ENCODE data around the gene CCNE1.
A peak's percentile ranks its signal among the peaks of the same experiment; 100 is the strongest.

Gene CCNE1

DNA sequence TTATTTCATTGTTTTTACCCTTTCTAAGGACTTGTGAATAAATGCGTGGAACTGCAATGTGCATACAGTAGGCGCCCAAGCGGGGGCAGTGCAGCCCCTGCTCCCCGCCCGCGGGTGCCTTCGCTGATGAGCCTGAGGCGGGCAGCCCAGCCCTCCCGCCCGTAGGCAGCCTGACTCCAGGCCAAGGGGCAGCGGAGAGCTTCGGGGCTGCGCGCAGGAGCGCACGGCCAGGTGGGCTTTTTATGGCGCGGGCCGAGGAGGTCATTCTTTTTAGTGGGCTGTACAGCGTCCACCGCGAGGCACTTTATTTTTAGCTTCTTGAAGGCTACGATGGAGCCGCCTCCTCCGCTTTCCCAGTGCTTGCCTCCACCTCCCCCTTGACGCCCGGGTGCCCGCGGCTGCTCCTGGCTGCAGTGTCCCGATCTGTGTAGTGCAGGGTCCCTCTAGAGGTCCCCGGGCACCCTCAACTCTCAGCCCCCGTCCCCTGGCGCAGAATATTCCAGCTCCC lies 60.5 kb downstream of the CCNE1 start:
- TF ChIP-seq, protein P1, sequence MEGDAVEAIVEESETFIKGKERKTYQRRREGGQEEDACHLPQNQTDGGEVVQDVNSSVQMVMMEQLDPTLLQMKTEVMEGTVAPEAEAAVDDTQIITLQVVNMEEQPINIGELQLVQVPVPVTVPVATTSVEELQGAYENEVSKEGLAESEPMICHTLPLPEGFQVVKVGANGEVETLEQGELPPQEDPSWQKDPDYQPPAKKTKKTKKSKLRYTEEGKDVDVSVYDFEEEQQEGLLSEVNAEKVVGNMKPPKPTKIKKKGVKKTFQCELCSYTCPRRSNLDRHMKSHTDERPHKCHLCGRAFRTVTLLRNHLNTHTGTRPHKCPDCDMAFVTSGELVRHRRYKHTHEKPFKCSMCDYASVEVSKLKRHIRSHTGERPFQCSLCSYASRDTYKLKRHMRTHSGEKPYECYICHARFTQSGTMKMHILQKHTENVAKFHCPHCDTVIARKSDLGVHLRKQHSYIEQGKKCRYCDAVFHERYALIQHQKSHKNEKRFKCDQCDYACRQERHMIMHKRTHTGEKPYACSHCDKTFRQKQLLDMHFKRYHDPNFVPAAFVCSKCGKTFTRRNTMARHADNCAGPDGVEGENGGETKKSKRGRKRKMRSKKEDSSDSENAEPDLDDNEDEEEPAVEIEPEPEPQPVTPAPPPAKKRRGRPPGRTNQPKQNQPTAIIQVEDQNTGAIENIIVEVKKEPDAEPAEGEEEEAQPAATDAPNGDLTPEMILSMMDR (conservative IDR thresholded peaks at IDR 0.05; ENCODE audit: control insufficient read depth, insufficient read depth, low read depth, low read length) = no peak

DNA sequence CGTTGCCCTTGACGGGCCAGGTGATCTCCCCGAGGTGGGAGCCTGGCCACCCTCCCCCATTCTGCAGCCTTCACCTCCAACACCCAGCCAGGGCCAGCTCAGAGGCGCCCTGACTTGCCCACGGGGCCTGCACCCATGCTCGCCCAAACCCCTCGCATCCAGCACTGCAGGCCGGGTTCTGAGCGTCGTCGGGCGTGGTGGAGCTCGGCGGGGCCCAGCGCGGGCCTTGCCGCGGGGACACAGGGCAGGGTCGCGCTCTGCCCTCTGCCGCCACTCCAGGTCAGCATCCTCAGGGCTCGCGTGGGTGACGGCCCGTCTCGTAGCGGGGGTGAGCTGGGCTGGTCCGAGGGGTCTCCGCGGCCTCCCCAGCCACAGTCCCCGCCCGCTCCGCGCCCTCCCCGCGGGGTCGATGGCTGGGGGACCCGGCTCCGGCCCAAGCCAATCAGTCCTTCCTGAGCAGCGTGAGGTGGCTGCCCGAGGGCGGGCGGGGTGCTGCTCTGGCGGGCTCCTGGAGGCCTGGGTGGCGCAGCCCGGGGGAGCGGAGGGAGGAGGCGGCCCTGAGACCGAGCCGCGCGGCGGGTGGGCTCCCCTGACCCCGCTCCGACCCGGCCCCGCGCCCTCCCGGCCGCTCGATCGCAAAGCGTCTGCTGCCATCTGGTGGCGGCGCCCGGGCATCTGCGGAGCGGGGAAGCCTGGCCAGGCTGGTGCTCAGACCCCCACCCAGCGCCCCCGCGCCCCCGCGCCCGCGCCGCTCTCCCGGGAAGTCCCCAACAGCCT lies 61.4 kb downstream of the CCNE1 start:
- no peak for DNase-seq (ENCODE audit: low read depth)
- no peak overlapping the region for H3K4me3 ChIP-seq (ENCODE audit: control insufficient read depth, low read depth, low read length)

More for the DNA sequence above, 60.5 kb downstream of the CCNE1 start:
- no peak overlapping the region for H3K4me3 ChIP-seq (ENCODE audit: control insufficient read depth, low read depth, low read length)
- DNase-seq (ENCODE audit: low read depth) = no peak

More for the DNA sequence above, 61.4 kb downstream of the CCNE1 start:
- TF ChIP-seq, protein P1 (conservative IDR thresholded peaks at IDR 0.05; ENCODE audit: control insufficient read depth, insufficient read depth, low read depth, low read length) = peak; percentile 30
